ENCODE results near the gene CLDN7. TPM values are rescaled to one million over a fixed set of nuclear protein-coding genes. Genes with fewer than 3 reads are reported as not detected.

CLDN7 gene
- total RNA-seq, 1 experiment from 2014 or later, result 177 TPM

DNA sequence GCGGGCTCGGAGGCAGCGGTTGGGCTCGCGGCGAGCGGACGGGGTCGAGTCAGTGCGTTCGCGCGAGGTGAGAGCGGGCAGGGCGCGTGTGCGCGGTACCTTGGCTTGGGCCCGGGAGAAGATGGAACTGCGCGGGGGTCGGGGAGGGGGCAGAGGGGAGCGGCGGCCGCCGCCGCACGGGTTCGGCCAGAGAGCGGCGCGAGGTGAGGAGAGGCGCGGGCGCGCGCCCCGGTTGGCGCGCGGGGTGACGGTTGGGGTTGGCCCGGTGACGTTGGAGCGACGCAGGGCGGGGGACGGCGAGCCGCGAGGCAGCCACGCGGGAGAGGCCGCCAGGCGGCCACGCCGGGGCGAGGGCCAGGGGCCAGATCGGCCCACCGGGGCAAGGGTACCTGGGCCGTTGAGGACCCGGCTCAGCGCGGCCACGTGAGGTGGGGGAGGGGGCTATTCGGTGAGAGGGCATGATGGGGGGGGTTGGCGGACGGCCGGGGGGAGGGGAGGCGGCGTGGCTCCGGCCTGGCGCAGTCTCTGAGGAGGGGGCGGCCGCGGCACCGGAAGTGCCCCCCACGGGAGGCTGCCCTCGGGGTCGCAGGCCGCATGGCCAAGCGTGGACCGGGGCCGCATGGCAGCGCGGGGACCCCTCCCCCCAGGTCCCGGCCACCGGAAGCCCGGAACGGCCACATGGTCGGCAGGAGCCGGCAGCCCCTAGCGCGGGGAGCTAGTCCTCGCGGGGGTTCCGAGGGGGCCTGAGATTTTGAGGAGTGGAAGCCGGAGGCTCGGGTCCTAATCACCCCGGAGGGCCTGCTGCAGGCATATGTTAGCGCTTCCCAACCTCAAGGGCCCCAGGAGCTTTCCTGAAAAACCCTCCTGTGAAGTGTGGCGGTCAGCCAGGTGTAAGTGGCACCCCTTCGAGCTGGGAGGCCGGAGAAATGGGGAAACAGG is 45.7 kb upstream of the CLDN7 start:
- H3K14ac ChIP-seq (ENCODE audit: insufficient read depth, low read length), result peak overlapping the region; percentile 78
- H2BK5ac ChIP-seq (ENCODE audit: insufficient read length, low read length), result no peak overlapping the region
- no peak overlapping the region; the same call in 1 of the 2 replicates for H2BK15ac ChIP-seq (ENCODE audit: low read depth, low read length)
- no peak overlapping the region for H2AK5ac ChIP-seq (ENCODE audit: insufficient read length, low read length)
- peak overlapping the region; percentile 51; the same call in 1 of the 2 replicates for H3K4ac ChIP-seq (ENCODE audit: low read depth, low read length)
- H3K9me3 ChIP-seq (ENCODE audit: control insufficient read depth, low read depth, low read length), result no peaks in the 10 kb centered on the region
- H3K23me2 ChIP-seq (ENCODE audit: insufficient read length, low read depth, low read length, poor library complexity, severe bottlenecking), result peaks cover 9% of the 10 kb centered on the region
- H2BK120ac ChIP-seq (ENCODE audit: low read depth, low read length, poor library complexity, severe bottlenecking), result no peak overlapping the region
- peak overlapping the region; percentile 93 to 94 for H3K4me3 Mint-ChIP-seq
- H3K27ac Mint-ChIP-seq, result peak overlapping the region; percentile 95 to 100 (median 97); a peak in 5 of 7 replicates
- no peaks in the 10 kb centered on the region; the same call in none of the 2 replicates for H3K27me3 Mint-ChIP-seq (ENCODE audit: low read depth)
- H2BK20ac ChIP-seq (ENCODE audit: low read depth, low read length, poor library complexity, severe bottlenecking), result no peak overlapping the region
- no peak overlapping the region for H3T11ph ChIP-seq (ENCODE audit: low read length)
- H3K79me2 ChIP-seq (ENCODE audit: insufficient read depth, low read length), result peaks cover 21% of the 10 kb centered on the region
- peak overlapping the region; percentile 81 for H3K4me2 ChIP-seq (ENCODE audit: insufficient read depth, insufficient read length, low read length)
- no peak overlapping the region for H2AFZ ChIP-seq (ENCODE audit: low read length)
- peak; percentile 68 for DNase-seq
- TF ChIP-seq, protein P1, sequence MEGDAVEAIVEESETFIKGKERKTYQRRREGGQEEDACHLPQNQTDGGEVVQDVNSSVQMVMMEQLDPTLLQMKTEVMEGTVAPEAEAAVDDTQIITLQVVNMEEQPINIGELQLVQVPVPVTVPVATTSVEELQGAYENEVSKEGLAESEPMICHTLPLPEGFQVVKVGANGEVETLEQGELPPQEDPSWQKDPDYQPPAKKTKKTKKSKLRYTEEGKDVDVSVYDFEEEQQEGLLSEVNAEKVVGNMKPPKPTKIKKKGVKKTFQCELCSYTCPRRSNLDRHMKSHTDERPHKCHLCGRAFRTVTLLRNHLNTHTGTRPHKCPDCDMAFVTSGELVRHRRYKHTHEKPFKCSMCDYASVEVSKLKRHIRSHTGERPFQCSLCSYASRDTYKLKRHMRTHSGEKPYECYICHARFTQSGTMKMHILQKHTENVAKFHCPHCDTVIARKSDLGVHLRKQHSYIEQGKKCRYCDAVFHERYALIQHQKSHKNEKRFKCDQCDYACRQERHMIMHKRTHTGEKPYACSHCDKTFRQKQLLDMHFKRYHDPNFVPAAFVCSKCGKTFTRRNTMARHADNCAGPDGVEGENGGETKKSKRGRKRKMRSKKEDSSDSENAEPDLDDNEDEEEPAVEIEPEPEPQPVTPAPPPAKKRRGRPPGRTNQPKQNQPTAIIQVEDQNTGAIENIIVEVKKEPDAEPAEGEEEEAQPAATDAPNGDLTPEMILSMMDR (conservative IDR thresholded peaks at IDR 0.05), result no peak
- H3K23ac ChIP-seq (ENCODE audit: insufficient read length, low read depth, low read length), result no peak overlapping the region
- H3K36me3 Mint-ChIP-seq (ENCODE audit: insufficient read depth in 1 of 3, low read depth in 3 of 3), result peaks cover 40 to 48% (median 42%) of the 10 kb centered on the region in 3 experiments
- peaks cover 2% of the 10 kb centered on the region; the same call in 1 of the 2 replicates for H3K4me1 ChIP-seq (ENCODE audit: insufficient read depth, low read length)
- peak overlapping the region; percentile 65 for H4K91ac ChIP-seq (ENCODE audit: insufficient read length, low read depth, low read length)
- H4K8ac ChIP-seq (replicated peaks; ENCODE audit: insufficient read length, low read depth, low read length), result no peak overlapping the region
- H3K4me1 Mint-ChIP-seq, result peaks cover 26 to 27% of the 10 kb centered on the region in 2 experiments
- peak overlapping the region; percentile 77 for H3K18ac ChIP-seq (ENCODE audit: insufficient read length, low read depth, low read length)
- H3K56ac ChIP-seq (ENCODE audit: insufficient read length, low read depth, low read length), result no peak overlapping the region
- WGBS (ENCODE audit: extremely low coverage, insufficient read length, low lambda C conversion rate), result no CpG with 5 or more reads among the region's 104 CpGs
- no peaks in the 10 kb centered on the region for H4K20me1 ChIP-seq (ENCODE audit: control insufficient read depth, insufficient read depth, insufficient read length)
- peak overlapping the region; percentile 84 for H3K9ac ChIP-seq (ENCODE audit: extremely low read depth, insufficient read length, low read length)
- no peaks in the 10 kb centered on the region for H3K27me3 ChIP-seq (ENCODE audit: insufficient read depth, low read length)
- H4K5ac ChIP-seq (ENCODE audit: insufficient read length, low read depth, low read length), result no peak overlapping the region
- peaks cover 0 to 6% of the 10 kb centered on the region in 2 experiments; a peak in 1 of 5 replicates for H3K9me3 Mint-ChIP-seq
- H3K79me1 ChIP-seq (ENCODE audit: insufficient read depth, low read depth, low read length, poor library complexity, severe bottlenecking), result no peaks in the 10 kb centered on the region
- no peak overlapping the region for H2BK12ac ChIP-seq (ENCODE audit: insufficient read length, low read depth, low read length)
- H3K27ac ChIP-seq (ENCODE audit: insufficient read length, low read depth, low read length), result peak overlapping the region; percentile 72

All from H9 (cell line).